ENCODE measurements around the gene PEX5L. TPM values are rescaled to one million over a fixed set of nuclear protein-coding genes. Genes with fewer than 3 reads are reported as not detected.
A peak's percentile ranks its signal among the peaks of the same experiment; 100 is the strongest.

PEX5L gene, protein sequence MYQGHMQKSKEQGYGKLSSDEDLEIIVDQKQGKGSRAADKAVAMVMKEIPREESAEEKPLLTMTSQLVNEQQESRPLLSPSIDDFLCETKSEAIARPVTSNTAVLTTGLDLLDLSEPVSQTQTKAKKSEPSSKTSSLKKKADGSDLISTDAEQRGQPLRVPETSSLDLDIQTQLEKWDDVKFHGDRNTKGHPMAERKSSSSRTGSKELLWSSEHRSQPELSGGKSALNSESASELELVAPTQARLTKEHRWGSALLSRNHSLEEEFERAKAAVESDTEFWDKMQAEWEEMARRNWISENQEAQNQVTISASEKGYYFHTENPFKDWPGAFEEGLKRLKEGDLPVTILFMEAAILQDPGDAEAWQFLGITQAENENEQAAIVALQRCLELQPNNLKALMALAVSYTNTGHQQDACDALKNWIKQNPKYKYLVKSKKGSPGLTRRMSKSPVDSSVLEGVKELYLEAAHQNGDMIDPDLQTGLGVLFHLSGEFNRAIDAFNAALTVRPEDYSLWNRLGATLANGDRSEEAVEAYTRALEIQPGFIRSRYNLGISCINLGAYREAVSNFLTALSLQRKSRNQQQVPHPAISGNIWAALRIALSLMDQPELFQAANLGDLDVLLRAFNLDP
- total RNA-seq = not detected
- under 1 TPM in 1 of 2 donors, not detected in 1; 0.06 TPM for polyA plus RNA-seq

DNA sequence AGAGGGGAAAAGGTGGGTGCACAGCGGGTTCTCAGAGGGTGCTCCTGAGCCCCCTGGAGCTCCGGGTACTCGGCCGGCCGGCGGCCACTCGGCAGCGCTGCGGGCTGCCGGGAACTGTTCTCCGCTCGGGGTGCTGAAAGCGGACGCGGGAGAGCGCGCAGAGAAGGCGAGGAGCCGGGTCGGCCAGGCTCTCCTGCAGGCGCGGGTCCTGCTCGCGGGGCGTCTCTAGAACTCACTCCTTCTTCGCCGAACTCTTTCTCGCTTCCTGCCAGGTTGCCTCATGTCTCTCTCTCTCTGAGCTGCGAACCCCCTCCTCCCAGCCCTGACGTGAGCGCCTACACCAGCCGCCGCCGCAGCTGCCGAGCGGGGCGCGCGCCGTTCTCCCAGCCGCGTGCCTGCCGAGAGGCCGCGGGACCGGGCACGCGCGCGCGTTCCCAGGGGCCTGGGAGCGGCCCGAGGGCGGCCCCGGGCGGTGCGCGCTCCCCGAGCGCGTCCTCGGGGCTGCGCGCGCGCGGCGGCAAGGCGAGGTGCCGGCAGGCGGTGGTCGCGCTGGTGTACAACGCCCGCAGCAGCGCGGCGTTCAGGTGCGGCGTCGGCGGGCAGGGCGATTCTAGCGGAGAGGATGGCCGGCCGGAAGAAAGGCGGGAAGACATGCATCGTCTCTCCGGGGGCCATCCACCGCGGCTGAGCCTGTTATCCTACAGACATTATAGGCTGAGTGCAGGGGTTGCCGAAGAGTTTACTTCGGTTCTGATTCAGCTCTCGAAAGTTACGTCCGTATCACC, at the start of gene PEX5L:
Gene PEX5L (minus strand): TSS at position 267 of the 785 bp plus-strand sequence. CDS start 338 bp downstream, outside the sequence.
- peaks cover 5 to 16% (median 12%) of the 10 kb centered on the region in 4 donors for H3K4me1 Mint-ChIP-seq
- intact Hi-C loops (cut with micrococcal nuclease) = no loop called here
- DNase-seq = no peak
- H3K36me3 Mint-ChIP-seq = no peaks in the 10 kb centered on the region
- peak within 1 kb of the TSS; percentile 54 to 82 (median 70) for H3K4me3 Mint-ChIP-seq
- Histone ChIP-seq H3K4me1 (ENCODE audit: insufficient read depth, low read length) (peaks cover 5% of the 10 kb centered on the region), H3K9me3 (ENCODE audit: control insufficient read depth in 1 of 2, low read length in 2 of 2) (no peaks in the 10 kb centered on the region), H3K27ac (ENCODE audit: low read depth, low read length) (no peak within 1 kb of the TSS), H3K4me3 (ENCODE audit: low read length in 2 of 2) (no peak within 1 kb of the TSS), H3K36me3 (ENCODE audit: insufficient read depth, low read length) (no peaks in the 10 kb centered on the region), H3K27me3 (ENCODE audit: insufficient read depth, low read length) (peaks cover 8% of the 10 kb centered on the region)
- H3K9me3 Mint-ChIP-seq = peaks cover 0 to 12% (median 5%) of the 10 kb centered on the region in 8 donors
- ChIA-PET POLR2A (ENCODE audit: partially characterized antibody) (no interaction called here), CTCF (ENCODE audit: partially characterized antibody) (no interaction called here)
- no peak within 1 kb of the TSS for H3K27ac Mint-ChIP-seq
- peaks cover 31 to 33% of the 10 kb centered on the region in 2 donors for H3K27me3 Mint-ChIP-seq

DNA sequence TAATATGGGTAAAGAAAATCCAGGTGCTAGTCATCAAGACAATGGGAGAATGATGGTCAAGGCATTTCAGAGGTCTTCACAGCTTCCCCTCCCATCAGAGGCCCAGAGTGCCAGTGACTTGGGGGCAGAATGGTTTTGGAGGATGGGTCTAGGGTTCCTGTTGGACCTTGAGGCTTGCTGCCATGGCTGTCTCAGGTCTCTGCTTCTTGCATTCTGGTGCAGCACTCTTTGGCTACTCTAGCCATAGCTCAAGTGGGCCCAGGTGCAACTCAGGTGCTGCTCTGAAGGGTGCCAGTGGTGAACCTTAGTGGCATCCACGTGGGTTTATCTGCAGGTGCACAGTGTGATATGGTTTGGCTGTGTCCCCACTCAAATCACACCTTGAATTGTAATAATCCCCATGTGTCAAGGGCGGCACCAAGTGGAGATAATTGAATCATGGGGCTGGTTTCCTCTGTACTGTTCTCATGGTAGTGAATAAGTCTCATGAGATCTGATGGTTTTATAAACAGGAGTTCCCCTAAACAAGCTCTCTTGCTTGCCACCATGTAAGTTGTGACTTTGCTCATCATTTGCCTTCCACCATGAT, 48.5 kb upstream of the PEX5L start:
- no peaks in the 10 kb centered on the region for H3K9me3 ChIP-seq (ENCODE audit: control insufficient read depth in 1 of 2, low read length in 2 of 2)
- no peak overlapping the region for H3K4me3 ChIP-seq (ENCODE audit: low read length in 2 of 2)
- H3K27ac Mint-ChIP-seq = no peak overlapping the region
- H3K9me3 Mint-ChIP-seq = peaks cover 0 to 9% (median 0%) of the 10 kb centered on the region in 8 donors
- no peak for DNase-seq
- H3K36me3 ChIP-seq (ENCODE audit: insufficient read depth, low read length) = no peaks in the 10 kb centered on the region
- no peak overlapping the region for H3K4me3 Mint-ChIP-seq
- no peaks in the 10 kb centered on the region for H3K4me1 Mint-ChIP-seq
- H3K36me3 Mint-ChIP-seq = no peaks in the 10 kb centered on the region
- H3K27me3 ChIP-seq (ENCODE audit: insufficient read depth, low read length) = no peaks in the 10 kb centered on the region
- no peak overlapping the region for H3K27ac ChIP-seq (ENCODE audit: low read depth, low read length)
- intact Hi-C loops (cut with micrococcal nuclease) = no loop called here
- no peaks in the 10 kb centered on the region for H3K4me1 ChIP-seq (ENCODE audit: insufficient read depth, low read length)
- H3K27me3 Mint-ChIP-seq = no peaks in the 10 kb centered on the region
- CTCF ChIA-PET (ENCODE audit: partially characterized antibody) = no interaction called here
- POLR2A ChIA-PET (ENCODE audit: partially characterized antibody) = no interaction called here

DNA sequence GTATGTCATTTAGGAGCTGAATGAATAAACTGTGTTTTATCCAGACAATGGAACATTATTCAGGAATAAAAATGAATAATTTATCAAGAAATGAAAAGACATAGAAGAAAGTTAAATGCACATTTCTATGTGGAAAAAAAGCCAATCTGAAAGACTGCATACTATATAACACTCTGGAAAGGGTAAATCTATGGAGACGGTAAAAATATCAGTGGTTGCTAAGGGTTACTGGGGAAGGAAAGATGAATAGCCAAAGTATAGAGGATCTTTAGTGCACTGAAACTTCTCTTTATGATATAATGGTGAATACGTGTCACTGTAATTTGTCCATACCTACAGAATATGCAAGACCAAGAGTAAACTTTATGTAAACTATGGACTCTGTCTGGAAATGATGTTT, 46.0 kb upstream of the PEX5L start:
- H3K4me3 ChIP-seq (ENCODE audit: low read length in 2 of 2) = no peak overlapping the region

DNA sequence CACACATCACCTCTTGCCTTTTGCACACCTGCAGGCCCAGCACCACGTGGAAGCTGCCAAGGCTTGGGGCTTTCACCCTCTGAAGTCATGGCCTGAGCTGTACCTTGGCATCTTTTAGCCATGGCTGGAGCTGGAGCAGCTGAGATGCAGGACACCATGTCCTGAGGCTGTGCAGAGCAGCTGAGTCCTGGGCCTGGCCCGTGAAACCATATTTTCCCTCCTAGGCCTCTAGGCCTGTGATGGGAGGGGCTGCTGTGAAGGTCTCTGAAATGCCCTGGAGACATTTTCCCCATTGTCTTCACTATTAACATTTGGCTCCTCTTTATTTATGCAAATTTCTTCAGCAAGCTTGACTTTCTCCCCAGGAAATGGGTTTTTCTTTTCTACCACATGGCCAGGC, 41.9 kb upstream of the PEX5L start:
- no peak for DNase-seq
- Mint-ChIP-seq H3K27ac (no peak overlapping the region), H3K4me3 (no peak overlapping the region), H3K9me3 (peaks cover 0 to 5% (median 0%) of the 10 kb centered on the region in 8 donors), H3K4me1 (no peaks in the 10 kb centered on the region), H3K36me3 (no peaks in the 10 kb centered on the region), H3K27me3 (no peaks in the 10 kb centered on the region)
- Histone ChIP-seq H3K27me3 (ENCODE audit: insufficient read depth, low read length) (no peaks in the 10 kb centered on the region), H3K9me3 (ENCODE audit: control insufficient read depth in 1 of 2, low read length in 2 of 2) (no peaks in the 10 kb centered on the region), H3K36me3 (ENCODE audit: insufficient read depth, low read length) (no peaks in the 10 kb centered on the region), H3K27ac (ENCODE audit: low read depth, low read length) (no peak overlapping the region), H3K4me3 (ENCODE audit: low read length in 2 of 2) (no peak overlapping the region), H3K4me1 (ENCODE audit: insufficient read depth, low read length) (no peaks in the 10 kb centered on the region)
- ChIA-PET CTCF (ENCODE audit: partially characterized antibody) (no interaction called here), POLR2A (ENCODE audit: partially characterized antibody) (no interaction called here)
- intact Hi-C loops (cut with micrococcal nuclease) = no loop called here

More for the DNA sequence above, 46.0 kb upstream of the PEX5L start:
- ChIA-PET CTCF (ENCODE audit: partially characterized antibody) (no interaction called here), POLR2A (ENCODE audit: partially characterized antibody) (no interaction called here)
- no peaks in the 10 kb centered on the region for H3K36me3 Mint-ChIP-seq
- no peaks in the 10 kb centered on the region for H3K4me1 Mint-ChIP-seq
- Histone ChIP-seq H3K4me1 (ENCODE audit: insufficient read depth, low read length) (no peaks in the 10 kb centered on the region), H3K27me3 (ENCODE audit: insufficient read depth, low read length) (no peaks in the 10 kb centered on the region), H3K27ac (ENCODE audit: low read depth, low read length) (no peak overlapping the region), H3K36me3 (ENCODE audit: insufficient read depth, low read length) (no peaks in the 10 kb centered on the region), H3K9me3 (ENCODE audit: control insufficient read depth in 1 of 2, low read length in 2 of 2) (no peaks in the 10 kb centered on the region)
- H3K27ac Mint-ChIP-seq = no peak overlapping the region
- no peak overlapping the region for H3K4me3 Mint-ChIP-seq
- no peaks in the 10 kb centered on the region for H3K27me3 Mint-ChIP-seq
- H3K9me3 Mint-ChIP-seq = peaks cover 0 to 4% (median 0%) of the 10 kb centered on the region in 8 donors
- no peak for DNase-seq
- intact Hi-C loops (cut with micrococcal nuclease) = no loop called here

DNA sequence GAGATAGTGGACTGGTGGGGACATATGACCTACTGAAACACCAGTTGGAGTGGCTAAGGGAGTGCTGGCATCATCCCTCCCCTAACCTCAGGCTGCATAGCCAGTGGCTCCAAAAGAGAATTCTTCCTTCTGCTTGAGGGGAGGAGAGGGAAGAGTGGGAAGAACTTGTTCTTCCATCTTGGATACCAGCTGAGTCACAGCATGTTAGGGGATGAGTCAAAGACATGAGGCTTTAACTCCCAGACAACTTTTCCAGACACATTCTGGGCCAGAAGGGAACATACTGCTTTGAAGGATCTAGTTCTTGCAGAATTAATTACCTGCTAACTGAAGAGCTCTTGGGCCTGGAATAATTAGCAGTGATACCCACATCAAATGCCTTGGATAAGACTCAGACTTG, 36.8 kb upstream of the PEX5L start:
- H3K27me3 Mint-ChIP-seq = peaks cover 0 to 7% of the 10 kb centered on the region in 2 donors
- DNase-seq = no peak
- Histone ChIP-seq H3K4me3 (ENCODE audit: low read length in 2 of 2) (no peak overlapping the region), H3K9me3 (ENCODE audit: control insufficient read depth in 1 of 2, low read length in 2 of 2) (no peaks in the 10 kb centered on the region), H3K27ac (ENCODE audit: low read depth, low read length) (no peak overlapping the region), H3K27me3 (ENCODE audit: insufficient read depth, low read length) (no peaks in the 10 kb centered on the region), H3K4me1 (ENCODE audit: insufficient read depth, low read length) (no peaks in the 10 kb centered on the region), H3K36me3 (ENCODE audit: insufficient read depth, low read length) (no peaks in the 10 kb centered on the region)
- POLR2A ChIA-PET (ENCODE audit: partially characterized antibody) = no interaction called here
- H3K27ac Mint-ChIP-seq = no peak overlapping the region
- H3K9me3 Mint-ChIP-seq = peaks cover 0 to 3% (median 0%) of the 10 kb centered on the region in 8 donors
- H3K4me3 Mint-ChIP-seq = no peak overlapping the region
- no peaks in the 10 kb centered on the region for H3K36me3 Mint-ChIP-seq
- no peaks in the 10 kb centered on the region for H3K4me1 Mint-ChIP-seq
- intact Hi-C loops (cut with micrococcal nuclease) = no loop called here
- CTCF ChIA-PET (ENCODE audit: partially characterized antibody) = no interaction called here

DNA sequence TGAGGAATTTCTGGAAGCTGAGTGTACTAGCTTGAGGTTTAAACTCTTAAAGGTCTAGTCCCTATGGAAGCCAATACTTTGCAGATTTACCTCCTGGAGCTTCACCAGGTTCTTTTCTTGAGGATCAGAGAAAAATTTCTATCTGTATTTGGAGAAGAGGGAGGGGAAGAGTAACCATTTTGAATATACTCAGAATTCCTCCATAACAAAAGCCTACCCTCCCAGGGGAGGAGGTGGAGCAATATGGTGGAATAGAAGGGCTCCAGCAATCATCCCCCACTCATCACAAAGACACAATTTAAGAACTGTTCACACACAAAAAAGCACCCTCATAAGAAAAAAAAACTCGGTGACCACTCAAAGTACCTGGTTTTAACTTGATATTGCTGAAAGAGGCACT, 36.0 kb upstream of the PEX5L start:
- Mint-ChIP-seq H3K27me3 (peaks cover 0 to 7% of the 10 kb centered on the region in 2 donors), H3K36me3 (no peaks in the 10 kb centered on the region), H3K4me1 (no peaks in the 10 kb centered on the region), H3K27ac (no peak overlapping the region), H3K9me3 (peaks cover 0 to 3% (median 0%) of the 10 kb centered on the region in 8 donors), H3K4me3 (no peak overlapping the region)
- Histone ChIP-seq H3K36me3 (ENCODE audit: insufficient read depth, low read length) (no peaks in the 10 kb centered on the region), H3K4me3 (ENCODE audit: low read length in 2 of 2) (no peak overlapping the region), H3K4me1 (ENCODE audit: insufficient read depth, low read length) (no peaks in the 10 kb centered on the region), H3K27me3 (ENCODE audit: insufficient read depth, low read length) (no peaks in the 10 kb centered on the region), H3K9me3 (ENCODE audit: control insufficient read depth in 1 of 2, low read length in 2 of 2) (no peaks in the 10 kb centered on the region), H3K27ac (ENCODE audit: low read depth, low read length) (no peak overlapping the region)
- intact Hi-C loops (cut with micrococcal nuclease) = no loop called here
- CTCF ChIA-PET (ENCODE audit: partially characterized antibody) = no interaction called here
- no peak for DNase-seq
- POLR2A ChIA-PET (ENCODE audit: partially characterized antibody) = no interaction called here

DNA sequence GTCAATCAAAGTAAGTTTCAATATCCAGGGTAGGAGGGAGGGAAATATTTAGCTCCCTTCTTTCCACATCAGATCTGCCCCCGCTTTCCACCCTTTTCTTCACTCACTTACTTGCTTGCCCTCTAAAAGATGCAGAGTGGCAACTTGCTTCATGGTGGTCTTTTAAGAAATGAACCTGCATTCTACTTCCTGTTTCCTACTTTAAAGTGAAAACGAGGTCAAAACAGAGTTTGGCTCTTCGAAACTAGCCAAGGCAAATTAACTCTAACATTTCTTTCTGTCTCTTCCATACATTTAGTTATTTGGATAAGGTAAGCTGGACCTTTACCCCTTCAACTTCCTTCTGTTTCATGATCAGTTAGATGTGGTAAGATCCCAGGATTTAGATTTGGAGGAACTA, 34.2 kb upstream of the PEX5L start:
- H3K27me3 Mint-ChIP-seq = peaks cover 0 to 7% of the 10 kb centered on the region in 2 donors

More for the DNA sequence above, 34.2 kb upstream of the PEX5L start:
- no peaks in the 10 kb centered on the region for H3K27me3 ChIP-seq (ENCODE audit: insufficient read depth, low read length)
- no peaks in the 10 kb centered on the region for H3K4me1 ChIP-seq (ENCODE audit: insufficient read depth, low read length)
- no peaks in the 10 kb centered on the region for H3K4me1 Mint-ChIP-seq
- peaks cover 0 to 3% (median 0%) of the 10 kb centered on the region in 8 donors for H3K9me3 Mint-ChIP-seq
- no peak overlapping the region for H3K4me3 ChIP-seq (ENCODE audit: low read length in 2 of 2)
- no peaks in the 10 kb centered on the region for H3K9me3 ChIP-seq (ENCODE audit: control insufficient read depth in 1 of 2, low read length in 2 of 2)
- H3K27ac Mint-ChIP-seq = no peak overlapping the region
- H3K36me3 Mint-ChIP-seq = no peaks in the 10 kb centered on the region
- DNase-seq = no peak
- no peak overlapping the region for H3K4me3 Mint-ChIP-seq
- CTCF ChIA-PET (ENCODE audit: partially characterized antibody) = no interaction called here
- intact Hi-C loops (cut with micrococcal nuclease) = no loop called here
- POLR2A ChIA-PET (ENCODE audit: partially characterized antibody) = no interaction called here
- H3K36me3 ChIP-seq (ENCODE audit: insufficient read depth, low read length) = no peaks in the 10 kb centered on the region
- no peak overlapping the region for H3K27ac ChIP-seq (ENCODE audit: low read depth, low read length)
